ENCODE results near the gene SCFD1.

SCFD1 gene

GRCh38 chr14:30738978-30739377 lies 116.9 kb downstream of the SCFD1 start:
- Histone ChIP-seq H3K27me3 (ENCODE audit: control insufficient read depth, low read length) (no peaks in the 10 kb centered on the region), H3K9me2 (replicated peaks; ENCODE audit: control insufficient read depth, low read length) (no peaks in the 10 kb centered on the region), H4K20me1 (ENCODE audit: control insufficient read depth, insufficient read depth, low read depth, low read length) (no peaks in the 10 kb centered on the region), H3K27ac (ENCODE audit: low read depth, low read length) (no peak overlapping the region), H3F3A (ENCODE audit: control insufficient read depth, insufficient read depth) (no peaks in the 10 kb centered on the region), H3K36me3 (ENCODE audit: control insufficient read depth, low read length) (peaks cover 17% of the 10 kb centered on the region), H3K4me3 (ENCODE audit: low read length) (no peak overlapping the region), H3K9me3 (ENCODE audit: control insufficient read depth, insufficient read depth, low read length) (no peaks in the 10 kb centered on the region), H3K79me2 (ENCODE audit: control insufficient read depth, low read length) (no peaks in the 10 kb centered on the region), H3K4me1 (ENCODE audit: control insufficient read depth, low read length) (no peaks in the 10 kb centered on the region), H3K4me2 (ENCODE audit: low read length) (no peak overlapping the region)
- no peak for TF ChIP-seq EZH2phosphoT487 (IDR thresholded peaks at IDR 0.05; ENCODE audit: borderline replicate concordance, low read length)
- no peak for TF ChIP-seq CTCF (IDR thresholded peaks at IDR 0.05; ENCODE audit: low read depth, low read length, poor library complexity, severe bottlenecking)

- Histone ChIP-seq H3K79me2 (ENCODE audit: control insufficient read depth, low read length) (no peaks in the 10 kb centered on the region), H3F3A (ENCODE audit: control insufficient read depth, insufficient read depth) (no peaks in the 10 kb centered on the region), H3K4me3 (ENCODE audit: low read length) (no peak overlapping the region), H3K4me1 (ENCODE audit: control insufficient read depth, low read length) (no peaks in the 10 kb centered on the region), H3K9me3 (ENCODE audit: control insufficient read depth, insufficient read depth, low read length) (no peaks in the 10 kb centered on the region), H3K36me3 (ENCODE audit: control insufficient read depth, low read length) (no peaks in the 10 kb centered on the region), H4K20me1 (ENCODE audit: control insufficient read depth, insufficient read depth, low read depth, low read length) (no peaks in the 10 kb centered on the region), H3K27ac (ENCODE audit: low read depth, low read length) (no peak overlapping the region), H3K27me3 (ENCODE audit: control insufficient read depth, low read length) (peaks cover 16% of the 10 kb centered on the region), H3K9me2 (replicated peaks; ENCODE audit: control insufficient read depth, low read length) (no peaks in the 10 kb centered on the region), H3K4me2 (ENCODE audit: low read length) (no peak overlapping the region)
- TF ChIP-seq EZH2phosphoT487 (IDR thresholded peaks at IDR 0.05; ENCODE audit: borderline replicate concordance, low read length) (no peak), CTCF (IDR thresholded peaks at IDR 0.05; ENCODE audit: low read depth, low read length, poor library complexity, severe bottlenecking) (no peak)
Measured at GRCh38 chr14:30748343-30748742, 126.2 kb downstream of the SCFD1 start.

GRCh38 chr14:30751646-30752416 lies 129.7 kb downstream of the SCFD1 start:
- Histone ChIP-seq H3K27ac (ENCODE audit: low read depth, low read length) (no peak overlapping the region), H3K9me2 (replicated peaks; ENCODE audit: control insufficient read depth, low read length) (no peaks in the 10 kb centered on the region), H3K4me1 (ENCODE audit: control insufficient read depth, low read length) (no peaks in the 10 kb centered on the region), H3K4me3 (ENCODE audit: low read length) (no peak overlapping the region), H3K79me2 (ENCODE audit: control insufficient read depth, low read length) (no peaks in the 10 kb centered on the region), H3K27me3 (ENCODE audit: control insufficient read depth, low read length) (peaks cover 6% of the 10 kb centered on the region), H3K4me2 (ENCODE audit: low read length) (no peak overlapping the region), H3F3A (ENCODE audit: control insufficient read depth, insufficient read depth) (no peaks in the 10 kb centered on the region), H4K20me1 (ENCODE audit: control insufficient read depth, insufficient read depth, low read depth, low read length) (no peaks in the 10 kb centered on the region), H3K36me3 (ENCODE audit: control insufficient read depth, low read length) (no peaks in the 10 kb centered on the region), H3K9me3 (ENCODE audit: control insufficient read depth, insufficient read depth, low read length) (no peaks in the 10 kb centered on the region)
- TF ChIP-seq CTCF (IDR thresholded peaks at IDR 0.05; ENCODE audit: low read depth, low read length, poor library complexity, severe bottlenecking), result peak; percentile 45
- no peak for TF ChIP-seq EZH2phosphoT487 (IDR thresholded peaks at IDR 0.05; ENCODE audit: borderline replicate concordance, low read length)

Measured in DOHH2 (cell line).